OCI-LY3 (cell line): ENCODE data around the gene C5AR1.
A peak's percentile ranks its signal among the peaks of the same experiment; 100 is the strongest.

Source experiments
- H2AFZ ChIP-seq: fragments of 200-600, 300-600 bp; shearing (Covaris generic); 2 replicates; pipeline ENCODE4 v1.6.0; 2014; ENCODE audit warnings: antibody characterized with exemption, low read depth, low read length
- H3K27ac ChIP-seq: fragments of 200-600, 300-600 bp; sonication (generic); 2 replicates; pipeline ENCODE4 v1.5.1; 2014; ENCODE audit warnings: mild to moderate bottlenecking, low read length, moderate library complexity, mixed read lengths
- H3K27me3 ChIP-seq: fragments of 200-600, 300-600 bp; sonication (generic); 2 replicates; pipeline ENCODE4 v1.6.1; 2014; ENCODE audit warnings: low read depth, low read length, mixed read lengths
- H3K36me3 ChIP-seq: fragments of 200-600, 300-600 bp; sonication (generic); replicated peaks from 2 replicates; pipeline ENCODE3; 2014; ENCODE audit warnings: low read depth, low read length, mixed read lengths
- H3K4me1 ChIP-seq: fragments of 300-600, 200-600 bp; sonication (generic); 2 replicates; pipeline ENCODE4 v1.6.1; 2014; ENCODE audit warnings: low read length, mixed read lengths
- H3K4me2 ChIP-seq: fragments of 200-600, 300-600 bp; sonication (generic); 2 replicates; pipeline ENCODE4 v1.6.1; 2014; ENCODE audit warnings: low read length, mixed read lengths
- H3K4me3 ChIP-seq: fragments of 300-600, 200-600 bp; sonication (generic); 2 replicates; pipeline ENCODE4 v1.5.1; 2014; ENCODE audit warnings: antibody characterized with exemption, mild to moderate bottlenecking, low read length, moderate library complexity
- H3K79me2 ChIP-seq: fragments of 300-600, 200-600 bp; shearing (Covaris generic); 2 replicates; pipeline ENCODE4 v1.6.1; 2014; ENCODE audit warnings: mild to moderate bottlenecking, low read length, mixed read lengths
- H3K9ac ChIP-seq: fragments of 300-600, 200-600 bp; shearing (Covaris generic); 2 replicates; pipeline ENCODE4 v1.6.0; 2014; ENCODE audit warnings: mild to moderate bottlenecking, low read length, moderate library complexity
- H3K9me3 ChIP-seq: fragments of 200-600, 300-600 bp; shearing (Covaris generic); 2 replicates; pipeline ENCODE4 v1.6.1; 2014; ENCODE audit warnings: low read length, mixed read lengths; ENCODE audit not compliant: insufficient read depth
- H4K20me1 ChIP-seq: fragments of 200-600, 300-600 bp; sonication (generic); 2 replicates; pipeline ENCODE4 v1.6.1; 2016; ENCODE audit warnings: low read length, mixed read lengths; ENCODE audit not compliant: insufficient read depth
- EZH2phosphoT487 ChIP-seq: fragments of 200-600 bp; shearing (Covaris generic); IDR thresholded peaks from 2 replicates; pipeline ENCODE4 v1.6.1; 2018; ENCODE audit warnings: antibody characterized with exemption, mixed run types, low read depth
- TF ChIP-seq, protein P1 (sequence below): fragments of 200-600, 300-600 bp; sonication (generic); IDR thresholded peaks from 2 replicates; pipeline ENCODE4 v1.5.1; 2014; ENCODE audit warnings: antibody characterized with exemption, low read length, low read depth

C5AR1 gene

DNA sequence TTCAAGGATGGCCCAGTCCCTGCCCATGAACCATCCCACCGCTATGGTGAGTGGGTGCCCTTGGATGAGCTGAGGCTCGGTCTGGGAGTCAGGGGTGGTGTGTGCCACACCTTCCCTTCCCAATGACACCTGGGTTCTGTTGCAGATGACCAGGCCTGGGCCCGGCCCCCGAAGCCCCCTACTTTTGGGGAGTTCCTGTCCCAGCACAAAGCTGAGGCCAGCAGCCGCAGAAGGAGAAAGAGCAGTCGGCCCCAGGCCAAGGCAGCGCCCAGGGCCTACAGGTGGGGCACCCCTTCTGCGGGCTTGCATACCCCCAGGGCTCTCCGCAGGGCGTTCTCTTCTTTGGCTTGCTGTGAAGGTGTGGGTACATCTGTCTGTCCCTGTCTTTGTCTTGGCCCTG is 39.3 kb upstream of the C5AR1 start:
- Histone ChIP-seq H3K79me2 (no peaks in the 10 kb centered on the region), H4K20me1 (peaks cover 2% of the 10 kb centered on the region; the same call in 1 of the 2 replicates), H3K27ac (no peak overlapping the region), H2AFZ (no peak overlapping the region), H3K36me3 (peaks cover 9% of the 10 kb centered on the region), H3K4me2 (no peak overlapping the region), H3K4me1 (peaks cover 10% of the 10 kb centered on the region), H3K27me3 (no peaks in the 10 kb centered on the region), H3K9ac (no peak overlapping the region), H3K4me3 (no peak overlapping the region), H3K9me3 (no peaks in the 10 kb centered on the region)
- TF ChIP-seq EZH2phosphoT487: no peak
- TF ChIP-seq, protein P1, sequence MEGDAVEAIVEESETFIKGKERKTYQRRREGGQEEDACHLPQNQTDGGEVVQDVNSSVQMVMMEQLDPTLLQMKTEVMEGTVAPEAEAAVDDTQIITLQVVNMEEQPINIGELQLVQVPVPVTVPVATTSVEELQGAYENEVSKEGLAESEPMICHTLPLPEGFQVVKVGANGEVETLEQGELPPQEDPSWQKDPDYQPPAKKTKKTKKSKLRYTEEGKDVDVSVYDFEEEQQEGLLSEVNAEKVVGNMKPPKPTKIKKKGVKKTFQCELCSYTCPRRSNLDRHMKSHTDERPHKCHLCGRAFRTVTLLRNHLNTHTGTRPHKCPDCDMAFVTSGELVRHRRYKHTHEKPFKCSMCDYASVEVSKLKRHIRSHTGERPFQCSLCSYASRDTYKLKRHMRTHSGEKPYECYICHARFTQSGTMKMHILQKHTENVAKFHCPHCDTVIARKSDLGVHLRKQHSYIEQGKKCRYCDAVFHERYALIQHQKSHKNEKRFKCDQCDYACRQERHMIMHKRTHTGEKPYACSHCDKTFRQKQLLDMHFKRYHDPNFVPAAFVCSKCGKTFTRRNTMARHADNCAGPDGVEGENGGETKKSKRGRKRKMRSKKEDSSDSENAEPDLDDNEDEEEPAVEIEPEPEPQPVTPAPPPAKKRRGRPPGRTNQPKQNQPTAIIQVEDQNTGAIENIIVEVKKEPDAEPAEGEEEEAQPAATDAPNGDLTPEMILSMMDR: no peak

DNA sequence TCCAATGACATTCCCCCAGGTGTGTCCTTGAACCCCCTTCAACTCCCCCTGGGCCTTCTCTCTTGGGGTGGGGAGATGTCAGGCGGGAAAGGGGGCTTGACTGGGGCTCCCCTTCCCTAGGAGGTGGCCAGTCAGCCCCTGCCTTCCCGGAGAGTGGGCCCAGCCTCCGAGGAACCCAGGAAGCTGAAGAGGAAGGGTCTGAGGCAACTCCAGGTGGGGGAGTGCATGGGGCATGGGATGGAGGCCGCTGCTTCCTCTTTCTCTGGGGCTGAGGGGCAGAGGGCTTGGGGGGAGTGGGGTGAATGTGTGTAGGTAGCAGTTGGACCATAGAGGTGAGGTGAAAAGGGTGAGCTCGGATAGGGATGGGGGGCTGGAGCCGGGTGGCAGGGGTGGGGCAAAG is 37.7 kb upstream of the C5AR1 start:
- Histone ChIP-seq H3K4me1 (peaks cover 10% of the 10 kb centered on the region), H3K4me2 (no peak overlapping the region), H3K4me3 (no peak overlapping the region), H3K27me3 (no peaks in the 10 kb centered on the region), H4K20me1 (peaks cover 8% of the 10 kb centered on the region; the same call in 1 of the 2 replicates), H3K27ac (no peak overlapping the region), H3K79me2 (no peaks in the 10 kb centered on the region), H3K9me3 (no peaks in the 10 kb centered on the region), H3K9ac (no peak overlapping the region), H2AFZ (no peak overlapping the region), H3K36me3 (peaks cover 8% of the 10 kb centered on the region)
- no peak for TF ChIP-seq EZH2phosphoT487
- TF ChIP-seq, protein P1: no peak

DNA sequence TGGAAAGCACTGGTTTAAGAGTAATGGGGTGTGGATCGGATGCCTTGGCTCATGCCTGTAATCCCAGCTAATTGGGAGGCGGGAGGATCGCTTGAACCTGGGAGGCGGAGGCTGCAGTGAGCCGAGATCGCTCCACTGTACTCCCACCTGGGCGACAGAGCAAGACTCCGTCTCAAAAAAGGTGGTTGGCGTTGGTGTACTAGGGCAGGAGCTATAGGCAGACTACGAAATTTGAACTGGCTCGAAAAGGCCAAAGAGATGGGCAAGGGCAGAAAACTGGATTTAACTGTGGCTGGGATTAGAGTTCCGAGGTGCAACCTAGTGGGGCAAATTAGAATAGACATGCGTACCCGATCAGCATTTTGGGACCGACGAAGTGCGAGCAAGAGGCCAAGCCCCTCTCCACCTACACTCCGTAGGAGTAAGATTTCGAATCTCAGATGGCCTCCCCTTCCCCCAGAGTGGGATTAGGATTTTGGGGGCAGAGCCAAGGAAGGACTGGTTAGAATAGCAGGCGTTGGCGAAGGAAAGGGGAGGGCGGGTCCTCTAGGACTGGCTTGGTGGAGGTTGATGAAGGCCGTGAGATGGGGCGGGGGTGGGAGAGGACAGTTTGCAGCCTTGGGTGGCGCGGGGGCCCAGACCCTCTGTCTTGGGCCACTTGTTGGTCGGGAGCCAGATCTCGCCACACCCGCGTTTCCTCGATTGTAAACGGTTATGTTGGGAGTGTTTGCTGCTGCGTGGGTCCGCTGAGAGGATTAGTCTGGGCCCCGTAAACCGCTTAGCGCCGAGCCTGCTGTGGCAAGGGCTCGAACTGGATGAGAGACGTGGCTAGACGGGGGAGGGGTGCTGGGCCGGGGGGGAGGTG is 37.0 kb upstream of the C5AR1 start:
- Histone ChIP-seq H3K27me3 (no peaks in the 10 kb centered on the region), H3K4me1 (peaks cover 10% of the 10 kb centered on the region), H3K27ac (peak overlapping the region; percentile 89), H3K36me3 (peaks cover 4% of the 10 kb centered on the region), H3K4me3 (peak overlapping the region; percentile 88), H3K9ac (peak overlapping the region; percentile 95), H4K20me1 (peaks cover 8% of the 10 kb centered on the region; the same call in 1 of the 2 replicates), H3K79me2 (no peaks in the 10 kb centered on the region), H3K9me3 (no peaks in the 10 kb centered on the region), H3K4me2 (peak overlapping the region; percentile 93), H2AFZ (peak overlapping the region; percentile 6; the same call in 1 of the 2 replicates)
- TF ChIP-seq EZH2phosphoT487: no peak
- TF ChIP-seq, protein P1: no peak

DNA sequence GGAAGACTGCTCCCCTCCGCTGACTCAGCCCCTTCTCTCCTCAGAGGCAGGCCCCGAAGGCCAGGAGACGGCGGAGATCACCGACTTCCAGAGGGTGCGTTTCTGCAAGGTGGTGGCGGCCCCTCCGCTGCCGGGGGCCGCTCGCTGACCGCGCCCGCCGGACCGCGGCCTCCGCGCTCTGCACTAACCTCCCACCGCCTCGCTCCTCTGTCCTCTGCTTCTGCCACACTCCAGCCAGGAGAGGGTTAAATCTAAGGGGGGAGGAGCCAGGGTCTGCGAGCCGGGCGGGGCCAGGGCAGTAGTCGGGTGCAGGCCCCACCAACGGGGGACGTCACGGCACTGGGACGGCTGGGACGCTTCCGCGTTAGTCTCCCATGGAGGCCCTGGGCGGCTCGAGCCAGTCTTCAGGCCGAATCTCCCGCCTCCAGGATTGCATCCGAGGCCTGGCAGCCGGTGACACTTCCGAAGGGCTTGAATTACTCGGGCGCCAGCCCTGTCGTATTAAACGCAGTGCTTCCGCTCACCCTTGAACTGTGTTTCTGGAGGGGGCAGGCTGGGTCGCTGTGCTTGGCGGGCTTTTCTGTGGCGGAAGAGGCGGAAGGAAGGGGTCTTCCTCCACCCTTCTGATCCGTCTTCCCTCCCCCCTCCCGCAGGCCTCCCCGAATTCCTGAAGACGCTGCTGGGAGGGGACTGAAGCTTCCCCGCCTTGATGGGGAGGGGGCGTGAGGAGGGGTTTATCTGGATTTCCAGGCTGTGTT is 36.2 kb upstream of the C5AR1 start:
- Histone ChIP-seq H2AFZ (peak overlapping the region; percentile 37; the same call in 1 of the 2 replicates), H3K4me2 (peak overlapping the region; percentile 93), H3K79me2 (no peaks in the 10 kb centered on the region), H3K36me3 (peaks cover 4% of the 10 kb centered on the region), H3K27me3 (no peaks in the 10 kb centered on the region), H3K9me3 (no peaks in the 10 kb centered on the region), H3K4me3 (peak overlapping the region; percentile 88), H3K4me1 (peaks cover 10% of the 10 kb centered on the region), H3K9ac (peak overlapping the region; percentile 95), H4K20me1 (peaks cover 8% of the 10 kb centered on the region; the same call in 1 of the 2 replicates), H3K27ac (peak overlapping the region; percentile 89)
- no peak for TF ChIP-seq EZH2phosphoT487
- TF ChIP-seq, protein P1: no peak
